GM11168 (cell line): ENCODE data around the gene NFATC2.

Experiments
- in situ Hi-C: fragments of 300-500 bp; cut with MboI; formaldehyde crosslinking; loops from one replicate; pipeline ENCODE4 v1.12.0; 2022; ENCODE audit warnings: low sequenced_read_pairs; ENCODE audit not compliant: unreplicated experiment

Gene NFATC2

DNA sequence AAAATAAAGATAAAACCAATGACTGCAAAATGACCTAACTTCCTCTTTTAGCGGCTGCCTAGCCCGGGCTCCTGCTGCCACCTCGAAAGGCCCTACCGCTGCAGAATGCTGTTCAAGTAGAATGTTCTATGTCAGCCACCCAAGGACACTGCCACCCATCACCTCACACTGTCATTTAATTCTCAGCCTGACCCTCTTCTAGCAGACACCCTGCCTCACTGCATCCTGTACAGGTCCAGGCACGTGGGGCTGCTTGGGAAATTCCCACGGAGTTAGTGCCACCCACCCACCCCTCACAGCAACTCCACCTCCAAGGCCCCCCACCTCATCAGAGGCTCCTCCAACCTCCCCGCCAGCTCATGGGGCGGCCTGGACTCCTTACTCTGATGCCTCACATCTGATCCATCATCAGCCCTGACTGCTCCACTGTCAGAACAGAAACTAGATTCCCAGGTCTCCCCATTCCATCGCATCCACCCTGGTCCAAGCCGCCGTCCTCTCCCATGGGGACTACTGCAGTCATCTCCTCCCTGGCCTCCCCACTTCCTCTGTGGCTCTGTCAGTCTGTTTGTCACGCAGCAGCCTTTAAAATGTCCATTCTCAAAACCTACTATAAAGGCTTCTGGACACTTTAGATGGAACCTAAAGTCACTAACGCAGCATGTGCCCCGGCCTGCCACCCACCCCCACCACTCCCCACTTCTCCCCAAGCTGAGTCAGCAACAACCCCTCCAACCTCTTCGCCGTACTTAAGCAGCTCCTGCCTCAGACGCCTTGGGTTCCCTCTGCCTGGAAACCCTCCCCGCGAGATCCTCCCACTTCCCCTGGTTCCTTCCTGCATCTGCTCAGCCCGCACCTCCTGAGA, 17.0 kb downstream of the NFATC2 start:
- in situ Hi-C loops = no loop called here

GRCh38 chr20:51523276-51524013, 19.1 kb downstream of the NFATC2 start:
- in situ Hi-C loops = no loop called here

- in situ Hi-C loops = no loop called here
Measured at GRCh38 chr20:51522207-51522606, 20.3 kb downstream of the NFATC2 start.

- in situ Hi-C loops = loop anchor here (10.0 kb wide), 1 partner anchor 113 kb away; no protein-coding TSS in a partner anchor
Measured at GRCh38 chr20:51517839-51518238, 24.7 kb downstream of the NFATC2 start.

GRCh38 chr20:51516855-51517254, 25.7 kb downstream of the NFATC2 start:
- in situ Hi-C loops = loop anchor here (10.0 kb wide), 1 partner anchor 112 kb away; no protein-coding TSS in a partner anchor

DNA sequence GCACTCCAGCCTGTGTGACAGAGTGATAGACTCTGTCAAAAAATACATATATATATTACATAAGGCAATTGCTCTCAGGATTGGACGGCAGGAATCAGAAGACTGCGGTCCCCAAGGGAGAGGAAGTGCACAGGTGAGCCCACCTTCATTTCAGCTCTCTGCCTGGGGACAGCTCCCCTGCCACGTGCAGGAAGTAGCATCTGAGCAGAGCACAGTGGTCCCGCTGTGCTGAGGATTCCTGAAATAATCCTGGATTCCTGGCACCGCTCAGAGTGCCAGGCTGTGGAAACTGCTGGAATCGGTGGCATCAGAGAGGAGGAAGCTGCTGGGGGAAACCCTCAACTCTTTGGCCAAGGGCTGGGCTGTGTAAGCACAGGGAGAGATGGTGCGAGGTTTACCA, 27.7 kb downstream of the NFATC2 start:
- in situ Hi-C loops = loop anchor here (10.0 kb wide), 1 partner anchor 110 kb away; no protein-coding TSS in a partner anchor

DNA sequence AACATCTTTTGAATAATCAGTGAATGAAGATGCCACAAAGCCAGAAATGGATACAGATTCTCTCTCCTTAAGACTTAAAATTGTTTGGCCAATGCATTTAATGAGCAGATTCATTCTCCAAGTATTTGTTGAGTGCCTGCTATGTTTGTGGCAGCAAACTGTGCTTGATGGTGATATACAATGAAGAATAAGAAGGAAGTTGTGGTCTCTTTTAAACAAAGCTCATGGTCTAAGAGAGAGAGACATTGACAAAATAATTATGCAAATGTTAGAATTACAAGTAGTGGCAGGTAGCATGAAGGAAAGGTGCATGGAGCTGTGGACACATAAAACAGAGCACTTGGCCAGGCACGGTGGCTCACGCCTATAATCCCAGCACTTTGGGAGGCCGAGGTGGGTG, 28.3 kb downstream of the NFATC2 start:
- in situ Hi-C loops = loop anchor here (10.0 kb wide), 1 partner anchor 109 kb away; no protein-coding TSS in a partner anchor

- in situ Hi-C loops = loop anchor here (10.0 kb wide), 1 partner anchor 109 kb away; no protein-coding TSS in a partner anchor
Measured at GRCh38 chr20:51513545-51513944, 29.0 kb downstream of the NFATC2 start.

GRCh38 chr20:51512645-51513044, 29.9 kb downstream of the NFATC2 start:
- in situ Hi-C loops = loop anchor here (10.0 kb wide), 1 partner anchor 108 kb away; no protein-coding TSS in a partner anchor

- in situ Hi-C loops = loop anchor here (10.0 kb wide), 1 partner anchor 107 kb away; no protein-coding TSS in a partner anchor
Measured at GRCh38 chr20:51511861-51512619, 30.5 kb downstream of the NFATC2 start.

DNA sequence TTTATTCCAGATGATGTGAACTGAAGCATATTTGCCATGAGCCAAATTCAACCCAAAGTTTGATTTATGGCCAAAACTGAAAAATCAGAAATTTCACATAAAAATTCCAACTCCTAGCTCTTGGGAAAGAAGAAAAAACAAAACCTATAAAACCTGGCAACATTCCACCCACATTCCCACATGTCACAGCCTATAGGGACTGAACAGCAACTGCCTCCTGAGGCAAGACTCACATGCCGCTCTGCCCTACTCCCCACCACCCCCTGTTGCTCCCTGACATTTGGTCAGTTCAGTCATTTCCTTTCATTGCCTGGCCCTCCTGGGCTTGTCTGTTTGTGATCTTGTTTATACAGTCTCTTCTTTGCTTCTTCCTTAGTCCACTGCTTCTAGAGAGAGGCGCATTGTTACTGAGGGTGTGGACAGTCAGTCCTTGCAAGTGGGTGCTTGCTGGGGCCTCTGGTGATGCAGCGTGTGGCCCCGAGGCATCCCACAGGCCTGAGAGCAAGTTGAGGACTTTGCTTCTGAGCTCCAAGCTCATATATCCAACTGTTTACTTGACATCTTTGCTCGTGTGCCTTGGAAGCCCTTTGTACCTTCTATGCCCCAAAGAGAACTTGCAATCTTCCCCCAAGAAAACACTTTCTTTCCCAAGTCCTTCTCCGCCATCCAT, 31.4 kb downstream of the NFATC2 start:
- in situ Hi-C loops = loop anchor here (10.0 kb wide), 1 partner anchor 106 kb away; no protein-coding TSS in a partner anchor

DNA sequence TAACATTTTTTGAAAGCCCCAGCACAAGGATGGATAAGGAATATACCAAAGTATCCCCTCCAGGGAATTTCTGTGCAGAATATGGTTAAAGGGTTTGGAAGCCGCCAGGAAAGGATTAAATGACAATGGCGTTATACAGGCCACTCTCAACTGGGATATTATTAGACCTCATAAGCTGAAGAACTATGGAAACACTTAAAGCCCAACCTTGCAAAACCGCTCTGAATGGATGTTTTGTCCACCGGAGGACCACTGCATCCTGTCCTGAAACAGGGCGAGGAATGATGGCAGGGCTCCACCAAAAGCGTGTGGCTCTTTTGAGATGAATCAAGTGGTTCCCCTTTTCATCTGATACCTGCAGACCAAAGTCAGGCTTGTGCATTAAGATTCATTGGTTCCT, 32.4 kb downstream of the NFATC2 start:
- in situ Hi-C loops = loop anchor here (10.0 kb wide), 1 partner anchor 105 kb away; no protein-coding TSS in a partner anchor

DNA sequence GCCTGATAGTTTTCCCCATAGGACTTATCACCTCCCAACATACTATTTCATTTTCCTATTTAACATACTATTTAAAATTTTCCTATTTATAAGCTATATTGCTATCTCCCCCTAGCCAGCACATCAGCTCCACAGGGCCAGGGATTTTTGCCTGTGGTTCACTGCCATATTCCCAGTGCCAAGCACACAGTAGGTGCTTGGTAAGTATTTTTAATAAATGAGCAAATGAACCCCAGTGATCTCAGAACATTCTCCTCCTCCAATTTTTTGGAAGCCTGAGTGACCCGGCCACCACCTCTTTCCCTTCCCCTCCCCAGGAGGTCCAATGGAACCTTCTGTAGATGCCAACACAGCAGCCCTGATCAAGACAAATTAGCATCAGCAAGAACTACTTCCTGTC, 33.3 kb downstream of the NFATC2 start:
- in situ Hi-C loops = no loop called here

DNA sequence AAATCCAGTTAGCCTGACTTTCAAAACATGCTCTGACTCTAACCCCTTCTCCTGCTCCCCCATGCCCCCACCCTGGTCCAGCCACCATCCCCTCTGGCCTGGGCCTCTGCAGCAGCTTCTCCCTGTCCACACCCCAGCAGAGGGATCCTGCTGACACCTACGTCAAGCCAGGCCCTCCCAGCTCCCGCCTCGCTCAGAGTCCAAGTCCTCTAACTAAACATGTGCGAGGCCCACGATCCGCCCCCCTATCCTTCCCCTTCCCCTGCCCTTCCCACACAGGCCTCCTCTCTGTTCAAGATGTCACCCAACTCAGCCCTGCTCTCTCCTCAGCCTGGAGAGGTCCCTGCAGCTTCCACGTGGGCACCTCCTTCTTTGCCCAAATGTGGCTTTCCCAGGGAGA, 33.7 kb downstream of the NFATC2 start:
- in situ Hi-C loops = no loop called here

- in situ Hi-C loops = no loop called here
Measured at GRCh38 chr20:51508158-51508557, 34.4 kb downstream of the NFATC2 start.

GRCh38 chr20:51507216-51508036, 35.1 kb downstream of the NFATC2 start:
- in situ Hi-C loops = no loop called here

DNA sequence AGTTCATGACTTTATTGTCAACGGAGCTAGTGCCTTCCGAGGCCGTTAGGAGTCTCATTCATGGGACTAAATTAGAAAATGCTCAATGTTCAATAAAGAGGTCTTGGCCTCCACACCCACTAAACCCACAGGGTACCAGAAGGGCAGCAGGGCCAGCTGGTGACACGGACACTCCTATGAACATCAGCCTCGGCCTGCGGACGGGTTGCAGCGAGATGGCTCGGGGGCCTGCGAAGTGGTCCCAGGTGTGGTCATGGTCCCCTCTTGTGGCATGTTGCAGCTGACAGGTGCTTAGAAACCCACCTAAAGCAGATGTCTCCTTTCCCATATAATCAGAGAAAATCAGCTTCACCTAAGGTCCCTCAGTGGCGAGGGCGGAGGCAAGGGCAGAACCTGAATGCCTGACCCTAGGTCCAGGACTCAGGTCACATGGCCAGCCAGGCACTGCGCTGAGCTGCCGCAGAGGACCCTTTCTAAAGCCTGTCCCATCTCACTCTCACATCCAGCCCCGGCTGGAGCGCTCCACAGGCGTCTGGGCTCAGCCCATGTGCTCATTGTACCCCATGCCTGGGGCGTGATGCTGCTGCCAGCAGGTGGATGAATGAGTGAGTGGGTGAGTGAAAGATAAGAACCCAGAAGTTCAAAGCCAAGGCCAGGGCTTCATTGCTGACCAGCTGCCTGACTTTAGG, 35.8 kb downstream of the NFATC2 start:
- in situ Hi-C loops = no loop called here

GRCh38 chr20:51505566-51505965, 37.0 kb downstream of the NFATC2 start:
- in situ Hi-C loops = no loop called here
